Mesenchymal stem cell (in vitro differentiated cells and primary cell): ENCODE measurements around the gene SDCBP2.

Experiments
- DNase-seq: peaks from one replicate; pipeline ENCODE4 v3.0.0-alpha.2; 2013
- H2AFZ ChIP-seq: one replicate; pipeline ENCODE4 v1.6.1; 2013; ENCODE audit warnings: low read depth, mild to moderate bottlenecking, control low read depth, inconsistent platforms, low read length, moderate library complexity
- H2AK5ac ChIP-seq: 2 replicates; pipeline ENCODE4 v1.6.1; 2013; ENCODE audit warnings: low read length, moderate library complexity, mild to moderate bottlenecking, inconsistent platforms; ENCODE audit not compliant: severe bottlenecking
- H2BK120ac ChIP-seq: one replicate; pipeline ENCODE4 v1.6.1; 2013; ENCODE audit warnings: low read depth, mild to moderate bottlenecking, inconsistent platforms, low read length, moderate library complexity
- H2BK12ac ChIP-seq, 2 experiments: one replicate each; pipeline ENCODE4 v1.6.1; 2013; ENCODE audit warnings: inconsistent platforms in 2 of 2, low read length in 2 of 2, mild to moderate bottlenecking in 2 of 2, moderate library complexity in 2 of 2, control low read depth in 1 of 2
- H2BK15ac ChIP-seq: one replicate; pipeline ENCODE4 v1.6.1; 2013; ENCODE audit warnings: mild to moderate bottlenecking, low read depth, inconsistent platforms; ENCODE audit not compliant: poor library complexity, severe bottlenecking
- H2BK5ac ChIP-seq: 2 replicates; pipeline ENCODE4 v1.6.1; 2013; ENCODE audit warnings: low read depth, mild to moderate bottlenecking, low read length, control low read depth, inconsistent platforms; ENCODE audit not compliant: poor library complexity, severe bottlenecking
- H3K14ac ChIP-seq, 2 experiments: one replicate each; pipeline ENCODE4 v1.6.1; 2013; ENCODE audit warnings: inconsistent platforms in 2 of 2, low read length in 2 of 2, control low read depth in 1 of 2, mild to moderate bottlenecking in 1 of 2, moderate library complexity in 1 of 2
- H3K18ac ChIP-seq, 2 experiments: one replicate each; pipeline ENCODE4 v1.6.1; 2013; ENCODE audit warnings: inconsistent platforms in 2 of 2, low read length in 2 of 2, control low read depth in 1 of 2, low read depth in 1 of 2, mild to moderate bottlenecking in 1 of 2
- H3K23ac ChIP-seq, 2 experiments: one replicate each; pipeline ENCODE4 v1.6.1; 2013; ENCODE audit warnings: inconsistent platforms in 2 of 2, low read length in 2 of 2, mild to moderate bottlenecking in 2 of 2, moderate library complexity in 2 of 2, control low read depth in 1 of 2
- H3K27ac ChIP-seq: 2 replicates; pipeline ENCODE4 v1.5.1; 2013; ENCODE audit warnings: mild to moderate bottlenecking, moderate library complexity, low read length, control low read depth, inconsistent platforms; ENCODE audit not compliant: poor library complexity, severe bottlenecking
- H3K27me3 ChIP-seq, 2 experiments: 2 replicates each; pipeline versions ENCODE4 v1.6.1 to v1.7.0; 2013; ENCODE audit warnings: low read length in 2 of 2, mild to moderate bottlenecking in 2 of 2, moderate library complexity in 2 of 2, control low read depth in 1 of 2, inconsistent platforms in 1 of 2; ENCODE audit not compliant: control insufficient read depth in 1 of 2, insufficient read depth in 1 of 2
- H3K36me3 ChIP-seq, 2 experiments: 2 replicates each; pipeline versions ENCODE4 v1.6.1 to v1.7.0; 2013; ENCODE audit warnings: low read length in 2 of 2, control low read depth in 1 of 2, inconsistent platforms in 1 of 2, low read depth in 1 of 2, mild to moderate bottlenecking in 1 of 2; ENCODE audit not compliant: insufficient read depth in 2 of 2, control insufficient read depth in 1 of 2
- H3K4ac ChIP-seq, 2 experiments: one replicate each; pipeline ENCODE4 v1.6.1; 2013; ENCODE audit warnings: inconsistent platforms in 2 of 2, low read length in 2 of 2, mild to moderate bottlenecking in 2 of 2, moderate library complexity in 2 of 2, control low read depth in 1 of 2, low read depth in 1 of 2
- H3K4me1 ChIP-seq: 2 replicates; pipeline ENCODE4 v1.6.1; 2013; ENCODE audit warnings: low read depth, low read length, control low read depth; ENCODE audit not compliant: control insufficient read depth, insufficient read depth
- H3K4me2 ChIP-seq: 2 replicates; pipeline ENCODE4 v1.6.1; 2013; ENCODE audit warnings: low read length, mild to moderate bottlenecking, inconsistent platforms; ENCODE audit not compliant: poor library complexity, severe bottlenecking
- H3K4me3 ChIP-seq, 2 experiments: 2 replicates each; pipeline versions ENCODE4 v1.5.1 to v1.7.0; 2013; ENCODE audit warnings: low read length in 2 of 2, mild to moderate bottlenecking in 2 of 2, control low read depth in 1 of 2, low read depth in 1 of 2; ENCODE audit not compliant: insufficient read depth in 1 of 2
- H3K79me1 ChIP-seq: replicated peaks from 2 replicates; pipeline ENCODE4 v1.6.1; 2013; ENCODE audit warnings: mild to moderate bottlenecking, control low read depth, low read length, inconsistent platforms; ENCODE audit not compliant: poor library complexity, severe bottlenecking
- H3K9ac ChIP-seq: 2 replicates; pipeline ENCODE4 v1.7.0; 2013; ENCODE audit warnings: mild to moderate bottlenecking, low read length, moderate library complexity
- H3K9me3 ChIP-seq: 2 replicates; pipeline ENCODE4 v1.7.0; 2013; ENCODE audit warnings: mild to moderate bottlenecking, low read length; ENCODE audit not compliant: control insufficient read depth
- H4K8ac ChIP-seq: one replicate; pipeline ENCODE4 v1.6.1; 2013; ENCODE audit warnings: inconsistent platforms, mild to moderate bottlenecking, low read length, moderate library complexity
- H4K91ac ChIP-seq: one replicate; pipeline ENCODE4 v1.6.1; 2013; ENCODE audit warnings: mild to moderate bottlenecking, low read length, inconsistent platforms
- WGBS: methylation state at CpG from one replicate; pipeline ENCODE4 v1.1.7; 2013; ENCODE audit warnings: mixed read lengths; 5-methylcytosine and 5-hydroxymethylcytosine counted together

SDCBP2 gene

GRCh38 chr20:1320016-1320415, 8.9 kb downstream of the SDCBP2 start:
- no peak overlapping the region for H2BK15ac ChIP-seq
- H2BK120ac ChIP-seq = no peak overlapping the region
- WGBS = 96% methylated on average over 6 of the region's 6 CpGs
- H3K4me1 ChIP-seq = peaks cover 6% of the 10 kb centered on the region
- H3K23ac ChIP-seq = no peak overlapping the region
- H3K9me3 ChIP-seq = no peaks in the 10 kb centered on the region
- H2AFZ ChIP-seq = no peak overlapping the region
- no peak overlapping the region for H3K4me2 ChIP-seq
- no peaks in the 10 kb centered on the region for H3K36me3 ChIP-seq
- H4K91ac ChIP-seq = no peak overlapping the region
- H3K9ac ChIP-seq = no peak overlapping the region
- H2AK5ac ChIP-seq = no peak overlapping the region
- no peak overlapping the region for H2BK5ac ChIP-seq
- peak overlapping the region in 1 of 2 experiments; percentile 37 for H2BK12ac ChIP-seq
- H3K27ac ChIP-seq = no peak overlapping the region
- DNase-seq = no peak
- no peak overlapping the region for H3K4me3 ChIP-seq
- peak overlapping the region in 1 of 2 experiments; percentile 4 for H3K4ac ChIP-seq
- H3K27me3 ChIP-seq = no peaks in the 10 kb centered on the region
- no peak overlapping the region for H3K14ac ChIP-seq
- H4K8ac ChIP-seq = no peak overlapping the region
- H3K18ac ChIP-seq = peak overlapping the region in 1 of 2 experiments; percentile 13
- peaks cover 2% of the 10 kb centered on the region for H3K79me1 ChIP-seq

GRCh38 chr20:1319462-1319861, 9.5 kb downstream of the SDCBP2 start:
- Histone ChIP-seq H3K4me2 (no peak overlapping the region), H4K91ac (no peak overlapping the region), H3K9ac (no peak overlapping the region), H2BK15ac (peak overlapping the region; percentile 53), H3K4me1 (peaks cover 4% of the 10 kb centered on the region), H3K4me3 (no peak overlapping the region), H3K14ac (peak overlapping the region in 1 of 2 experiments; percentile 45), H2AK5ac (no peak overlapping the region), H4K8ac (no peak overlapping the region), H3K36me3 (no peaks in the 10 kb centered on the region), H3K23ac (no peak overlapping the region), H2BK5ac (no peak overlapping the region), H3K4ac (no peak overlapping the region), H3K27ac (no peak overlapping the region), H3K79me1 (no peaks in the 10 kb centered on the region), H3K18ac (peak overlapping the region in 1 of 2 experiments; percentile 57), H2BK120ac (no peak overlapping the region), H3K27me3 (no peaks in the 10 kb centered on the region), H2BK12ac (no peak overlapping the region), H3K9me3 (no peaks in the 10 kb centered on the region), H2AFZ (no peak overlapping the region)
- 100% methylated on average over 1 of the region's 4 CpGs for WGBS
- no peak for DNase-seq

- H3K9ac ChIP-seq = no peak overlapping the region
- H3K4ac ChIP-seq = no peak overlapping the region
- H2AK5ac ChIP-seq = no peak overlapping the region
- no peak overlapping the region for H2BK5ac ChIP-seq
- no peak for DNase-seq
- peaks cover 4% of the 10 kb centered on the region for H3K4me1 ChIP-seq
- H3K27me3 ChIP-seq = no peaks in the 10 kb centered on the region
- WGBS = 93% methylated on average over 3 of the region's 4 CpGs
- H3K79me1 ChIP-seq = no peaks in the 10 kb centered on the region
- H2AFZ ChIP-seq = no peak overlapping the region
- H3K18ac ChIP-seq = peak overlapping the region in 1 of 2 experiments; percentile 57
- no peak overlapping the region for H2BK120ac ChIP-seq
- H4K91ac ChIP-seq = no peak overlapping the region
- H3K9me3 ChIP-seq = no peaks in the 10 kb centered on the region
- peak overlapping the region in 1 of 2 experiments; percentile 10 for H2BK12ac ChIP-seq
- H3K4me2 ChIP-seq = no peak overlapping the region
- H3K4me3 ChIP-seq = no peak overlapping the region
- no peak overlapping the region for H4K8ac ChIP-seq
- H3K14ac ChIP-seq = peak overlapping the region in 1 of 2 experiments; percentile 45
- no peaks in the 10 kb centered on the region for H3K36me3 ChIP-seq
- no peak overlapping the region for H2BK15ac ChIP-seq
- no peak overlapping the region for H3K23ac ChIP-seq
- no peak overlapping the region for H3K27ac ChIP-seq
Measured at GRCh38 chr20:1319051-1319450, 9.9 kb downstream of the SDCBP2 start.

- no peak overlapping the region for H3K23ac ChIP-seq
- WGBS = 66% methylated on average over 12 of the region's 12 CpGs
- no peak overlapping the region for H2AFZ ChIP-seq
- H3K9ac ChIP-seq = peak overlapping the region; percentile 58
- no peak overlapping the region for H2AK5ac ChIP-seq
- no peak overlapping the region for H3K4me2 ChIP-seq
- H2BK120ac ChIP-seq = no peak overlapping the region
- no peak overlapping the region for H3K14ac ChIP-seq
- H3K4me1 ChIP-seq = peaks cover 8% of the 10 kb centered on the region
- H2BK15ac ChIP-seq = no peak overlapping the region
- H2BK5ac ChIP-seq = no peak overlapping the region
- H2BK12ac ChIP-seq = no peak overlapping the region
- H3K18ac ChIP-seq = peak overlapping the region in 1 of 2 experiments; percentile 18
- no peak for DNase-seq
- peak overlapping the region in 1 of 2 experiments; percentile 54 for H3K4me3 ChIP-seq
- H3K36me3 ChIP-seq = no peaks in the 10 kb centered on the region
- no peaks in the 10 kb centered on the region for H3K9me3 ChIP-seq
- H3K27me3 ChIP-seq = no peaks in the 10 kb centered on the region
- H4K91ac ChIP-seq = no peak overlapping the region
- no peak overlapping the region for H3K27ac ChIP-seq
- H3K79me1 ChIP-seq = no peaks in the 10 kb centered on the region
- no peak overlapping the region for H3K4ac ChIP-seq
- H4K8ac ChIP-seq = no peak overlapping the region
Measured at GRCh38 chr20:1317545-1318255, 11.2 kb downstream of the SDCBP2 start.
